ENCODE results near the gene ARFGAP2.

DNA sequence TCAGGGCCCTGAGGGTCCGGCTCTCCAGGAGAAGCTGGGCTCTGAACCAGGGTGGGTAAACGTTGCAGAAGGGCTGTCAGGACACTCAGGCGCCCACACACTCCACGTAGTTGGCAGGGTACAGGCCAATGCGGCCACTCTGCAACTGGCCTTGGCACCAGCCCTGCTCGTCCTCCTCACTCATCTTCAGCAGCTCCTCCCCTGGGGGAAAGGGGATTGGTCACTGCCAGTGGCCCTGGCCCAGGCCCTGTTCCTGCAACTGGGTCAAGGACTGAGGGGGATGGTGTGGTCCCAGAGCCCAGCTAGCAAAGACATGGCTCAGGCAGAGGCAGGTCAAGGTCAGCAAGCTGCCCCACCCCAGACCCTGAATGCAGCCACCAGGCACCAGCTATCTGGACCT is 1.2 kb upstream of the ARFGAP2 start:
- TF ChIP-seq CTCF (IDR thresholded peaks at IDR 0.05 in 2 of 3, conservative IDR thresholded peaks at IDR 0.05 in 1 of 3; ENCODE audit: borderline replicate concordance in 1 of 3, insufficient read depth in 1 of 3, low read depth in 2 of 3, low read length in 2 of 3) (no peak), POLR2AphosphoS5 (IDR thresholded peaks at IDR 0.05; ENCODE audit: low read depth, low read length) (no peak), EZH2 (IDR thresholded peaks at IDR 0.05) (no peak)
- TF ChIP-seq, protein P1, sequence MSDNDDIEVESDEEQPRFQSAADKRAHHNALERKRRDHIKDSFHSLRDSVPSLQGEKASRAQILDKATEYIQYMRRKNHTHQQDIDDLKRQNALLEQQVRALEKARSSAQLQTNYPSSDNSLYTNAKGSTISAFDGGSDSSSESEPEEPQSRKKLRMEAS (IDR thresholded peaks at IDR 0.05) = no peak
